Activated CD8-positive, alpha-beta T cell treated with anti-CD3 and anti-CD28 coated beads, Interleukin-2, amount 10 ng/mL, durations not matched to agents 7 days and 5 days (primary cell): ENCODE measurements around the gene NBL1. TPM values are rescaled to one million over a fixed set of nuclear protein-coding genes. Genes with fewer than 3 reads are reported as not detected.

Source experiments
- ATAC-seq: fragments of 150-1000 bp; cut with Tn5 transposase; one replicate; pipeline ENCODE4 v1.10.0; 2021; ENCODE audit warnings: moderate library complexity
- CTCF ChIA-PET: fragments of 350-600 bp; sonication (Branson Sonifier 250); formaldehyde crosslinking; loops from one replicate; lab custom pipeline; 2021; ENCODE audit warnings: antibody characterized with exemption; lab: Charles Lee
- POLR2A ChIA-PET: fragments of 350-600 bp; sonication (Branson Sonifier 250); formaldehyde crosslinking; loops from one replicate; lab custom pipeline; 2021; ENCODE audit warnings: antibody characterized with exemption; lab: Charles Lee
- DNase-seq: peaks from one replicate; pipeline ENCODE4 v3.0.0-alpha.2; 2020
- H3K27ac Mint-ChIP-seq: one replicate; pipeline ENCODE4 v1.8.0; 2021; ENCODE audit warnings: mild to moderate bottlenecking, mixed read lengths
- H3K27me3 Mint-ChIP-seq: one replicate; pipeline ENCODE4 v1.8.0; 2021; ENCODE audit warnings: low read depth, mixed read lengths
- H3K36me3 Mint-ChIP-seq: one replicate; pipeline ENCODE4 v1.8.0; 2021; ENCODE audit warnings: low read depth, mixed read lengths
- H3K4me1 Mint-ChIP-seq: one replicate; pipeline ENCODE4 v1.8.0; 2021; ENCODE audit warnings: low read depth, mixed read lengths
- H3K4me3 Mint-ChIP-seq: one replicate; pipeline ENCODE4 v1.8.0; 2021; ENCODE audit warnings: mild to moderate bottlenecking, mixed read lengths
- H3K9me3 Mint-ChIP-seq: one replicate; pipeline ENCODE4 v1.8.0; 2022; ENCODE audit warnings: mixed read lengths; ENCODE audit not compliant: insufficient read depth
- total RNA-seq, 2 experiments: library from RNA; stranded (reverse); gene quantifications; one replicate each; pipeline ENCODE4 v1.2.3, GENCODE V29; 2021

Gene NBL1
- total RNA-seq, 2 experiments from 2014 or later = 40.1 TPM

- Mint-ChIP-seq H3K27me3 (no peaks in the 10 kb centered on the region), H3K36me3 (peaks cover 20% of the 10 kb centered on the region), H3K9me3 (no peaks in the 10 kb centered on the region), H3K4me1 (peaks cover 32% of the 10 kb centered on the region), H3K27ac (no peak overlapping the region), H3K4me3 (no peak overlapping the region)
- ATAC-seq (no peak), DNase-seq (no peak)
- ChIA-PET POLR2A (no interaction called here), CTCF (interaction anchor here (1.3 kb wide), 1 partner anchor 28 kb away, joined by 4 read pairs; no protein-coding TSS in a partner anchor)
These were observed 33.7 kb upstream of the NBL1 start for GRCh38 chr1:19610282-19610981.

GRCh38 chr1:19612530-19612929 lies 31.6 kb upstream of the NBL1 start:
- DNase-seq (no peak), ATAC-seq (no peak)
- CTCF ChIA-PET = interaction anchor here (0.9 kb wide), 1 partner anchor 14 kb away, joined by 3 read pairs; no protein-coding TSS in a partner anchor
- H3K27ac Mint-ChIP-seq = no peak overlapping the region
- no peaks in the 10 kb centered on the region for H3K9me3 Mint-ChIP-seq
- H3K27me3 Mint-ChIP-seq = no peaks in the 10 kb centered on the region
- no peak overlapping the region for H3K4me3 Mint-ChIP-seq
- POLR2A ChIA-PET = no interaction called here
- H3K36me3 Mint-ChIP-seq = peaks cover 23% of the 10 kb centered on the region
- H3K4me1 Mint-ChIP-seq = peaks cover 12% of the 10 kb centered on the region

- ATAC-seq (no peak), DNase-seq (no peak)
- no peak overlapping the region for H3K4me3 Mint-ChIP-seq
- ChIA-PET CTCF (interaction anchor here (1.0 to 1.1 kb wide), 3 partner anchors 10 to 106 kb away, joined by 3 read pairs; no protein-coding TSS in a partner anchor), POLR2A (interaction anchor here (0.9 kb wide), 1 partner anchor 16 kb away, joined by 4 read pairs; a partner anchor contains a TSS)
- no peak overlapping the region for H3K27ac Mint-ChIP-seq
- no peaks in the 10 kb centered on the region for H3K9me3 Mint-ChIP-seq
- H3K27me3 Mint-ChIP-seq = no peaks in the 10 kb centered on the region
- H3K4me1 Mint-ChIP-seq = peaks cover 6% of the 10 kb centered on the region
- H3K36me3 Mint-ChIP-seq = peaks cover 18% of the 10 kb centered on the region
These were observed 30.9 kb upstream of the NBL1 start for GRCh38 chr1:19613171-19613703.

GRCh38 chr1:19615438-19615837 lies 28.7 kb upstream of the NBL1 start:
- ChIA-PET POLR2A (no interaction called here), CTCF (interaction anchor here (1.0 to 1.4 kb wide), 2 partner anchors 10 to 89 kb away, joined by 3 read pairs; no protein-coding TSS in a partner anchor)
- Mint-ChIP-seq H3K4me3 (no peak overlapping the region), H3K27ac (no peak overlapping the region), H3K36me3 (peaks cover 8% of the 10 kb centered on the region), H3K27me3 (no peaks in the 10 kb centered on the region), H3K9me3 (no peaks in the 10 kb centered on the region), H3K4me1 (peaks cover 6% of the 10 kb centered on the region)
- ATAC-seq (no peak), DNase-seq (no peak)

- no peak for ATAC-seq
- no peaks in the 10 kb centered on the region for H3K27me3 Mint-ChIP-seq
- H3K4me1 Mint-ChIP-seq = peaks cover 6% of the 10 kb centered on the region
- no peak for DNase-seq
- no peak overlapping the region for H3K27ac Mint-ChIP-seq
- no peaks in the 10 kb centered on the region for H3K9me3 Mint-ChIP-seq
- ChIA-PET POLR2A (no interaction called here), CTCF (interaction anchor here (1.0 to 2.3 kb wide), 3 partner anchors 22 to 88 kb away, joined by 3 to 6 read pairs (median 5); no protein-coding TSS in a partner anchor)
- no peak overlapping the region for H3K4me3 Mint-ChIP-seq
- peaks cover 10% of the 10 kb centered on the region for H3K36me3 Mint-ChIP-seq
These were observed 27.6 kb upstream of the NBL1 start for GRCh38 chr1:19616489-19616888.

GRCh38 chr1:19617376-19617775 lies 26.7 kb upstream of the NBL1 start:
- POLR2A ChIA-PET = no interaction called here
- H3K27me3 Mint-ChIP-seq = no peaks in the 10 kb centered on the region
- ATAC-seq = no peak
- peaks cover 6% of the 10 kb centered on the region for H3K4me1 Mint-ChIP-seq
- CTCF ChIA-PET = interaction anchor here (2.0 to 2.3 kb wide), 3 partner anchors 22 to 37 kb away, joined by 5 to 6 read pairs (median 6); no protein-coding TSS in a partner anchor
- no peaks in the 10 kb centered on the region for H3K9me3 Mint-ChIP-seq
- peaks cover 10% of the 10 kb centered on the region for H3K36me3 Mint-ChIP-seq
- no peak overlapping the region for H3K4me3 Mint-ChIP-seq
- no peak overlapping the region for H3K27ac Mint-ChIP-seq
- DNase-seq = no peak

- H3K4me3 Mint-ChIP-seq = no peak overlapping the region
- no peak for ATAC-seq
These were observed 25.7 kb upstream of the NBL1 start for GRCh38 chr1:19618428-19618827.

GRCh38 chr1:19619697-19620384 lies 24.3 kb upstream of the NBL1 start:
- H3K4me1 Mint-ChIP-seq = no peaks in the 10 kb centered on the region
- peaks cover 12% of the 10 kb centered on the region for H3K36me3 Mint-ChIP-seq
- no peak overlapping the region for H3K4me3 Mint-ChIP-seq
- ChIA-PET CTCF (interaction anchor here (0.6 to 2.3 kb wide), 5 partner anchors 12 to 133 kb away, joined by 3 to 7 read pairs (median 3); no protein-coding TSS in a partner anchor), POLR2A (no interaction called here)
- H3K27me3 Mint-ChIP-seq = no peaks in the 10 kb centered on the region
- H3K27ac Mint-ChIP-seq = no peak overlapping the region
- no peak for ATAC-seq
- no peaks in the 10 kb centered on the region for H3K9me3 Mint-ChIP-seq
- no peak for DNase-seq

More at GRCh38 chr1:19618428-19618827, 25.7 kb upstream of the NBL1 start:
- no peak overlapping the region for H3K27ac Mint-ChIP-seq
- ChIA-PET POLR2A (interaction anchor here (0.8 kb wide), 1 partner anchor 23 kb away, joined by 3 read pairs; no protein-coding TSS in a partner anchor), CTCF (interaction anchor here (1.3 to 2.3 kb wide), 5 partner anchors 20 to 36 kb away, joined by 4 to 7 read pairs (median 5); a partner anchor contains a TSS)
- peaks cover under 1% of the 10 kb centered on the region for H3K4me1 Mint-ChIP-seq
- H3K27me3 Mint-ChIP-seq = no peaks in the 10 kb centered on the region
- peaks cover 10% of the 10 kb centered on the region for H3K36me3 Mint-ChIP-seq
- H3K9me3 Mint-ChIP-seq = no peaks in the 10 kb centered on the region
- DNase-seq = no peak

- H3K27ac Mint-ChIP-seq = no peak overlapping the region
- H3K27me3 Mint-ChIP-seq = no peaks in the 10 kb centered on the region
- no peaks in the 10 kb centered on the region for H3K4me1 Mint-ChIP-seq
- H3K4me3 Mint-ChIP-seq = no peak overlapping the region
- peaks cover 12% of the 10 kb centered on the region for H3K36me3 Mint-ChIP-seq
- POLR2A ChIA-PET = no interaction called here
- no peak for DNase-seq
- CTCF ChIA-PET = interaction anchor here (0.7 to 1.0 kb wide), 2 partner anchors 33 to 36 kb away, joined by 3 read pairs; no protein-coding TSS in a partner anchor
- H3K9me3 Mint-ChIP-seq = no peaks in the 10 kb centered on the region
- no peak for ATAC-seq
These were observed 23.3 kb upstream of the NBL1 start for GRCh38 chr1:19620786-19621185.

- ChIA-PET POLR2A (no interaction called here), CTCF (interaction anchor here (0.7 to 1.0 kb wide), 2 partner anchors 32 to 36 kb away, joined by 3 read pairs; no protein-coding TSS in a partner anchor)
- ATAC-seq (no peak), DNase-seq (no peak)
- Mint-ChIP-seq H3K9me3 (no peaks in the 10 kb centered on the region), H3K4me3 (no peak overlapping the region), H3K27ac (no peak overlapping the region), H3K36me3 (peaks cover 9% of the 10 kb centered on the region), H3K4me1 (no peaks in the 10 kb centered on the region), H3K27me3 (no peaks in the 10 kb centered on the region)
These were observed 22.7 kb upstream of the NBL1 start for GRCh38 chr1:19621274-19621950.

- no peak for DNase-seq
- peaks cover 7% of the 10 kb centered on the region for H3K36me3 Mint-ChIP-seq
- no peak overlapping the region for H3K4me3 Mint-ChIP-seq
- no peak for ATAC-seq
- ChIA-PET POLR2A (no interaction called here), CTCF (no interaction called here)
- no peaks in the 10 kb centered on the region for H3K27me3 Mint-ChIP-seq
- no peak overlapping the region for H3K27ac Mint-ChIP-seq
- H3K4me1 Mint-ChIP-seq = no peaks in the 10 kb centered on the region
- no peaks in the 10 kb centered on the region for H3K9me3 Mint-ChIP-seq
These were observed 21.9 kb upstream of the NBL1 start for GRCh38 chr1:19622204-19622603.
